ENCODE measurements around the gene CAVIN4.

The CAVIN4 gene

DNA sequence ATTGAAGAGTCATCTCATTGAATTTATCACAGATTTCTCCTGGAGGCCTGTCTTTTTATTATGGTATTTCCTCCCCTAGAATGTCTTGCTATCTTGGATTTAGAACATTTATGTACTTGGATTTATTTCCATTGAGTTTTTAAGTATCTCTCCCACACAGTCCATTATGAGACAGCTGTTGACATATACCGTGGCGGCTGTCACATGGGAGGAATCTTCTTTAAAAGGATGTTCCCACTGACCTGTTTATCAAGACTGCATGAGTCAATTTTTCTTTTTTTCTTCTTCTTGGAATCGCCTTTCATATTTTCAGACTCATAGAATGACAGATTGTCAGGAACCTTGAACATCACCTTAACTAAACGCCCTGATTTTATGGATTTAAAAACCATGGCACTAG is 2.9 kb upstream of the CAVIN4 start:
- no peaks in the 10 kb centered on the region for H3K9me3 ChIP-seq (ENCODE audit: control insufficient read depth, low read length)
- H3K27ac ChIP-seq (ENCODE audit: insufficient read depth, low read length, poor library complexity, severe bottlenecking), result no peak overlapping the region
- H3K4me3 ChIP-seq (ENCODE audit: insufficient read depth, low read depth, low read length, poor library complexity, severe bottlenecking), result no peak overlapping the region
- H3K27me3 ChIP-seq (replicated peaks; ENCODE audit: control insufficient read depth, insufficient read depth, low read length, poor library complexity, severe bottlenecking), result no peaks in the 10 kb centered on the region
- no peak for DNase-seq
- no peaks in the 10 kb centered on the region for H3K36me3 ChIP-seq (ENCODE audit: control insufficient read depth, insufficient read depth, low read length)
- no peaks in the 10 kb centered on the region for H3K4me1 ChIP-seq (ENCODE audit: control insufficient read depth, insufficient read depth, low read length, poor library complexity, severe bottlenecking)

DNA sequence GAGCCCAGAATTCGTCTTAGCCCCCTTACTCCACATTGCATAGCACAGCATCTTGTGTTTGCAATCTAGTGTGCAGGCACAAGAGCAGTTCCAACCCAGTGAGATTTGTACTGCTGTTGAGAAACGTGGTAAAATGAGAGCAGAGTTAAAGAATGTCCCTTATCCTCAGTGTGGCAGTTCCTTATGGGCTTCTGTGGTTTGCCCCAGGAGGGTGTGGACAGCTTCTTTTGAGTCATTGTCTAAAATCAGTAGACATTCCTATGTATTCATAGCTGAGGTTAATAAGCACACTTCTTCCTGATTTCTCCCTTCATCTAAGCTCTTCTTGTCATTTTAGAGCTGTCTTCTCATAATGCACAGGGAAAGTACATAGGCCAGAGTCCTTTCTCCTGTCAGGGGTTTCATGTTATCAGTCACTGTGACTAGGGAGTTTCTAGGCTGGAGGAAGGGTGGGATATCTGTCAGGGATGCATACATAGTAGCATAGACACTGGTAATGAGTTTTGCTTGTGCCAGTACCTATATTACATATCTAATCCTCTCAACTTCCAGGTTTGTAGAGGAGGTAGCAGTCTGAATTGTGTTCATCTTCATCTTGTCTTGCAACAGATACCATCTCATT is 2.0 kb upstream of the CAVIN4 start:
- no peak for DNase-seq
- Histone ChIP-seq H3K4me1 (ENCODE audit: control insufficient read depth, insufficient read depth, low read length, poor library complexity, severe bottlenecking) (no peaks in the 10 kb centered on the region), H3K27me3 (replicated peaks; ENCODE audit: control insufficient read depth, insufficient read depth, low read length, poor library complexity, severe bottlenecking) (no peaks in the 10 kb centered on the region), H3K27ac (ENCODE audit: insufficient read depth, low read length, poor library complexity, severe bottlenecking) (no peak overlapping the region), H3K9me3 (ENCODE audit: control insufficient read depth, low read length) (no peaks in the 10 kb centered on the region), H3K36me3 (ENCODE audit: control insufficient read depth, insufficient read depth, low read length) (no peaks in the 10 kb centered on the region), H3K4me3 (ENCODE audit: insufficient read depth, low read depth, low read length, poor library complexity, severe bottlenecking) (no peak overlapping the region)

DNA sequence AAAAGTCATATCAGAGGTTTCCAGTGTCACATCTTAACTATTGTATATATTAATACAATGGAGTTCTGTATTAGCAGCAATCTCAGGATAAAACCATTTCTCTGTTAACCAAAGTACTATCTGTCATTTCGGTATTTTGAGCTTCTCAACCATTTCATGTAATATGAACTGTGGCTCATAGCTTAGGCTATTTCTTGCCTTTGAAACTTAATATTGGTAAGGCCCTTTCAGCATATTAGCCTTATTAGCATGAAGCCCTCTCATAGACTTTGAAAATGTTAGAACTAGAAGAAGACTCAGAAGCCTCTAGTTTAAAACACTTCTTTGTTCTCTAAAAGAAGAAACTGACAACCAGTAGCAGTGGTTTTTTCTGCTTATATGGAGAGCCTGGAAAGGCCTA is 731 bp downstream of the CAVIN4 start:
- H3K9me3 ChIP-seq (ENCODE audit: control insufficient read depth, low read length), result no peaks in the 10 kb centered on the region
- H3K4me1 ChIP-seq (ENCODE audit: control insufficient read depth, insufficient read depth, low read length, poor library complexity, severe bottlenecking), result no peaks in the 10 kb centered on the region
- no peaks in the 10 kb centered on the region for H3K36me3 ChIP-seq (ENCODE audit: control insufficient read depth, insufficient read depth, low read length)
- H3K27me3 ChIP-seq (replicated peaks; ENCODE audit: control insufficient read depth, insufficient read depth, low read length, poor library complexity, severe bottlenecking), result no peaks in the 10 kb centered on the region
- no peak overlapping the region for H3K27ac ChIP-seq (ENCODE audit: insufficient read depth, low read length, poor library complexity, severe bottlenecking)
- DNase-seq, result no peak
- H3K4me3 ChIP-seq (ENCODE audit: insufficient read depth, low read depth, low read length, poor library complexity, severe bottlenecking), result no peak overlapping the region

DNA sequence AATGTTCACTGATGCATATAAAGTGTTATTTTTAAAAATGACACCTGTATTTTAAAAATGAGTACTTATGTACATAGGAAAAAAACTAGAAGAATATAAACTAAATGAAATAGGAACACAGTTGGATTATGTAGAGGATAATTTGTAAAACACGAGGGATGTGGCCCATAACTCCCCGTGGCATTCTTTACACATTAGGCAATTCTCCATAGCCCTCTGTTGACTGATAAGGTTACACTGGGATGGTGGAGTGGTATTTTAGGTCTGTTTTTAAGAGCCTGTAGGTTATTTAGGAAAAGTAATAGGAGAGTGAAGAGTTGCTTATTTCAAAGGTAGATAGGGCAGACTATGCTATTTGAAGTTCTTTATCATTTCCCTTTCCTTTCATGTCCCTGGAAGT is 1.8 kb downstream of the CAVIN4 start:
- Histone ChIP-seq H3K4me3 (ENCODE audit: insufficient read depth, low read depth, low read length, poor library complexity, severe bottlenecking) (no peak overlapping the region), H3K4me1 (ENCODE audit: control insufficient read depth, insufficient read depth, low read length, poor library complexity, severe bottlenecking) (no peaks in the 10 kb centered on the region), H3K27ac (ENCODE audit: insufficient read depth, low read length, poor library complexity, severe bottlenecking) (no peak overlapping the region), H3K9me3 (ENCODE audit: control insufficient read depth, low read length) (no peaks in the 10 kb centered on the region), H3K36me3 (ENCODE audit: control insufficient read depth, insufficient read depth, low read length) (no peaks in the 10 kb centered on the region), H3K27me3 (replicated peaks; ENCODE audit: control insufficient read depth, insufficient read depth, low read length, poor library complexity, severe bottlenecking) (no peaks in the 10 kb centered on the region)
- DNase-seq, result no peak

DNA sequence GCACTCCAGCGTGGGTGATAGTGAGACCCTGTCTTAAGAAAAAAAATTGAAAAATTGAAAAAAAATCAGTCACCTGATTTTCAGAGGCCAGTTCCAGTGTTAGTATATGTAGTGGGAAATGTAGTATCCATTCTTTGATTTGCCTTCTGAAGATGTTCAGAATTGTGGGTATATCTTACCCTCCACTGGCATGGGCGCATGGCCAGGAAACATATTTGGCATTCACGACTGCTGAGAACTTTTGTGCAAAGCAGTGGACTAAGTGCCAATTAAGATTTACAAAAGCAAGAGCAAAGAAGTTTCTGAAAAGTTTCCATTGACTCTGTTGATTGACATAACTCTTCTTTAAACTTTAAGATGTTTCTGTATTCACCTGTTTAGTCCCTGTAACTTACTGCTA is 2.4 kb downstream of the CAVIN4 start:
- DNase-seq, result no peak
- no peaks in the 10 kb centered on the region for H3K27me3 ChIP-seq (replicated peaks; ENCODE audit: control insufficient read depth, insufficient read depth, low read length, poor library complexity, severe bottlenecking)
- H3K4me1 ChIP-seq (ENCODE audit: control insufficient read depth, insufficient read depth, low read length, poor library complexity, severe bottlenecking), result no peaks in the 10 kb centered on the region
- no peak overlapping the region for H3K4me3 ChIP-seq (ENCODE audit: insufficient read depth, low read depth, low read length, poor library complexity, severe bottlenecking)
- H3K36me3 ChIP-seq (ENCODE audit: control insufficient read depth, insufficient read depth, low read length), result no peaks in the 10 kb centered on the region
- H3K9me3 ChIP-seq (ENCODE audit: control insufficient read depth, low read length), result no peaks in the 10 kb centered on the region
- no peak overlapping the region for H3K27ac ChIP-seq (ENCODE audit: insufficient read depth, low read length, poor library complexity, severe bottlenecking)

DNA sequence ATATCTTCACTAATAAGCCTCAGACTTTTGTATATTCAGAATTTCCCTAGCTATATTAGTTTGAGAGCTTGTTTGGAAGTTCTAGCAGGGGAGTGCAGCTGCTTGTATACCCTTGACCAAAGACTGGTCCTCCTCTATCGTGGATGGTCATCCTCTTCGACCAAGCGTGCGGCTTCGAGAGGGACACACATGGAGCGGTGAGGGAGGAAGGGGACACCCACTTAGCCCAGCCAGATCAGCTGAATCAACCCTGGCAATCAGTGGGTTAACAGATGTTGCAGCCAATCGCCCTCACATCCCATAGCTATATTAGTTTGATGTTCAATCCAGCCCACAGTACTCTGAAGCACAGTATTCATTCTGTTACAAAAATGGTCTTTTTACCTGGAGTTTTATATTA is 3.2 kb downstream of the CAVIN4 start:
- no peaks in the 10 kb centered on the region for H3K9me3 ChIP-seq (ENCODE audit: control insufficient read depth, low read length)
- H3K27me3 ChIP-seq (replicated peaks; ENCODE audit: control insufficient read depth, insufficient read depth, low read length, poor library complexity, severe bottlenecking), result no peaks in the 10 kb centered on the region
- H3K4me3 ChIP-seq (ENCODE audit: insufficient read depth, low read depth, low read length, poor library complexity, severe bottlenecking), result no peak overlapping the region
- no peak overlapping the region for H3K27ac ChIP-seq (ENCODE audit: insufficient read depth, low read length, poor library complexity, severe bottlenecking)
- no peak for DNase-seq
- H3K4me1 ChIP-seq (ENCODE audit: control insufficient read depth, insufficient read depth, low read length, poor library complexity, severe bottlenecking), result no peaks in the 10 kb centered on the region
- H3K36me3 ChIP-seq (ENCODE audit: control insufficient read depth, insufficient read depth, low read length), result no peaks in the 10 kb centered on the region

DNA sequence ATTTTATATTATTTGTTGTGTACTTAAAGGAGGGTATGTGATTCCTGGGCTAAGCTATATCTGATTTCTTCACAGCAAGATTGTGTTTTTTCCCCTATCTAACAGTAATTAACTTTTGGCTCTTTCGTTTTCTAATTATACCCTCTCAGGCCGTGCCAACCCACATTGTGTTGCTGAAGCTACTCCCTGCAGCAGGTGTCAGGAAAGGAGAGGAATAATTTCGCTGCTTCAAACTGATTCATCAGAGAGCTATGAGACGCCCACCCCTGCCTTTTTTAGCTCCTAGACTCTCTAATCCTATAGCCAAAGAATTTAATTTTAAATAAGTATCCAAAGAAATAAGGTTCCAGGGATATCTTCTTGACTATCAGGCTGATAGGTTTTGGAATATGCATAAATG is 3.8 kb downstream of the CAVIN4 start:
- no peak overlapping the region for H3K4me3 ChIP-seq (ENCODE audit: insufficient read depth, low read depth, low read length, poor library complexity, severe bottlenecking)
- H3K27me3 ChIP-seq (replicated peaks; ENCODE audit: control insufficient read depth, insufficient read depth, low read length, poor library complexity, severe bottlenecking), result no peaks in the 10 kb centered on the region
- H3K36me3 ChIP-seq (ENCODE audit: control insufficient read depth, insufficient read depth, low read length), result no peaks in the 10 kb centered on the region
- no peak for DNase-seq
- no peaks in the 10 kb centered on the region for H3K4me1 ChIP-seq (ENCODE audit: control insufficient read depth, insufficient read depth, low read length, poor library complexity, severe bottlenecking)
- H3K9me3 ChIP-seq (ENCODE audit: control insufficient read depth, low read length), result no peaks in the 10 kb centered on the region
- no peak overlapping the region for H3K27ac ChIP-seq (ENCODE audit: insufficient read depth, low read length, poor library complexity, severe bottlenecking)

DNA sequence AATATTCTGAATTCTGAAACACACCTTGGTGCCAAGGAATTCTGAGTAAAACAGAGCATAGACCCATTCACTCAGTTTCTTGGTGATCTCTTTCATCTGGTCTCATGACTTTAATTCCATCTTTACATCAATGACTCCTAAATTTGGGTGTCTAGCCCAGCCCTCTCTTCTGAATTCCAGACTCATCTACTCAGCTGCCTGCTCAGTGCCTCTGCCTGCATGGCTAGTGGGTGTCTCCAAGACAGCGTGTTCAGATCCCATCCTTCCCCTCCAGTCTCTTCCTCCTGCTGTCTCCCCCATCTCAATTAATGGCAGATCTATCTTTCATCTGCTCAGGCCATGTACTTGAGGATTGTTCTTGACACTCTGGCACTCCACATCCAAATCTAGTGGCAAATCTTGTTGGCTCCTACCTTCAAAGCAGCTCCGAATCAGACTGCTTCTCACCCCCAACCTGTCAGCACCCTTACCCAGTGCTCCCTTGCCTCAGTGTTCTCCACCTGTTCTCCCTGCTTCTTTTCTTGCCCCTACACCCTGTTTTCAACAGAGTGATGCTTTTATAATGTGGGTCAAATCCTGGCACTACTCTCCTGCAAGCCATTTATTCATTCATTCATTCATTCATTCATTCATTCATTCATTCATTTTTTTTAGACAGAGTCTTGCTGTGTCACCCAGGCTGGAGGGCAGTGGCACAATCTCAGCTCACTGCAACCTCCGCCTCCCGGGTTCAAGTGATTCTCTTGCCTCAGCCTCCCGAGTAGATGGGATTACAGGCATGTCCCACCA is 5.3 kb downstream of the CAVIN4 start:
- H3K27ac ChIP-seq (ENCODE audit: insufficient read depth, low read length, poor library complexity, severe bottlenecking), result no peak overlapping the region
- H3K27me3 ChIP-seq (replicated peaks; ENCODE audit: control insufficient read depth, insufficient read depth, low read length, poor library complexity, severe bottlenecking), result no peaks in the 10 kb centered on the region
- no peak for DNase-seq
- no peaks in the 10 kb centered on the region for H3K4me1 ChIP-seq (ENCODE audit: control insufficient read depth, insufficient read depth, low read length, poor library complexity, severe bottlenecking)
- H3K9me3 ChIP-seq (ENCODE audit: control insufficient read depth, low read length), result no peaks in the 10 kb centered on the region
- no peaks in the 10 kb centered on the region for H3K36me3 ChIP-seq (ENCODE audit: control insufficient read depth, insufficient read depth, low read length)
- no peak overlapping the region for H3K4me3 ChIP-seq (ENCODE audit: insufficient read depth, low read depth, low read length, poor library complexity, severe bottlenecking)

DNA sequence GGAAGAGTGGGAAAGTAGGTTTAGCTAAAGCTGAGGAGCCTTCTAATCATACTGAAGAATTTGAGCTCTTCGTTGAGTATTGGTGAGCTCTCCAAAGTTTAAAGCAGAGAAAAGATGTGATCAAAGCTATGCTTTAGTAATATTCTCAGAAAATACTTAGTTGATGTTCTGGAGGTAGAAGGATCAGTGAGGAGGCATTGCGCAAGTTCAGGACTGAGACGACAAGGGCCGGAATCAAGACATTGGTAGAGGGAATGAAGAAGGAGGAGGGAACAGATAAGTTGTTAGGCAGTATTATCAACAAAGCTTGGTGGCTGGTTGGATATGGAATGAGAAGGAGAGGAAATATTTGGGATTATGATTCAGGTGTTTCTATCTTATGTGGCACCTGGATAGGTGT is 7.1 kb downstream of the CAVIN4 start:
- H3K36me3 ChIP-seq (ENCODE audit: control insufficient read depth, insufficient read depth, low read length), result no peaks in the 10 kb centered on the region
- no peaks in the 10 kb centered on the region for H3K27me3 ChIP-seq (replicated peaks; ENCODE audit: control insufficient read depth, insufficient read depth, low read length, poor library complexity, severe bottlenecking)
- no peak overlapping the region for H3K27ac ChIP-seq (ENCODE audit: insufficient read depth, low read length, poor library complexity, severe bottlenecking)
- no peak overlapping the region for H3K4me3 ChIP-seq (ENCODE audit: insufficient read depth, low read depth, low read length, poor library complexity, severe bottlenecking)
- no peaks in the 10 kb centered on the region for H3K4me1 ChIP-seq (ENCODE audit: control insufficient read depth, insufficient read depth, low read length, poor library complexity, severe bottlenecking)
- DNase-seq, result no peak
- no peaks in the 10 kb centered on the region for H3K9me3 ChIP-seq (ENCODE audit: control insufficient read depth, low read length)

DNA sequence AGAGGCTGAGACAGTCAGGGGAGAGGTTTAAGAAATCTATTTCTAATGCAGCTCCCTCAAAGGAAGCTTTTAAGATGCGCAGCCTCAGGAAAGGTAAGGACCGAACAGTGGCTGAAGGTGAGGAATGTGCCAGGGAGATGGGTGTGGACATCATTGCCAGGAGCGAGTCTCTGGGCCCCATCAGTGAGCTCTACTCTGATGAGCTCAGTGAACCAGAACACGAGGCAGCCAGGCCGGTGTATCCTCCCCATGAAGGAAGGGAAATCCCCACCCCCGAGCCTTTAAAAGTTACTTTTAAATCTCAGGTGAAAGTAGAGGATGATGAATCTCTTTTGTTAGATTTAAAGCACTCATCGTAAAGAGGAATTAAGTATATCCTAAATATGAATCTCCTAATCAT is 8.2 kb downstream of the CAVIN4 start:
- DNase-seq, result no peak
- H3K27ac ChIP-seq (ENCODE audit: insufficient read depth, low read length, poor library complexity, severe bottlenecking), result no peak overlapping the region
- no peak overlapping the region for H3K4me3 ChIP-seq (ENCODE audit: insufficient read depth, low read depth, low read length, poor library complexity, severe bottlenecking)

More for the DNA sequence above, 8.2 kb downstream of the CAVIN4 start:
- H3K9me3 ChIP-seq (ENCODE audit: control insufficient read depth, low read length), result no peaks in the 10 kb centered on the region
- no peaks in the 10 kb centered on the region for H3K36me3 ChIP-seq (ENCODE audit: control insufficient read depth, insufficient read depth, low read length)
- no peaks in the 10 kb centered on the region for H3K4me1 ChIP-seq (ENCODE audit: control insufficient read depth, insufficient read depth, low read length, poor library complexity, severe bottlenecking)
- H3K27me3 ChIP-seq (replicated peaks; ENCODE audit: control insufficient read depth, insufficient read depth, low read length, poor library complexity, severe bottlenecking), result no peaks in the 10 kb centered on the region

Data from effector memory CD4-positive, alpha-beta T cell (primary cell).